SK-N-SH (cell line): ENCODE data around the gene TCF25.

ENCODE experiments used
- RCOR1 ChIP-seq: fragments of 150-350 bp; IDR thresholded peaks from 2 replicates; pipeline ENCODE4 v1.6.1; 2017; ENCODE audit warnings: antibody characterized with exemption, low read length
- SIN3A ChIP-seq: IDR thresholded peaks from 2 replicates; pipeline ENCODE4 v1.6.1; 2012; ENCODE audit warnings: low read depth, mild to moderate bottlenecking, low read length, moderate library complexity, borderline replicate concordance
- TF ChIP-seq, protein P1 (sequence below): IDR thresholded peaks from 2 replicates; pipeline ENCODE4 v1.4.0; 2012; ENCODE audit warnings: low read depth
- TF ChIP-seq, protein P2 (sequence below): fragments of 200-600 bp; sonication (generic); IDR thresholded peaks from 2 replicates; pipeline ENCODE4 v1.6.1; 2017; ENCODE audit warnings: antibody characterized with exemption, mild to moderate bottlenecking, moderate library complexity

DNA sequence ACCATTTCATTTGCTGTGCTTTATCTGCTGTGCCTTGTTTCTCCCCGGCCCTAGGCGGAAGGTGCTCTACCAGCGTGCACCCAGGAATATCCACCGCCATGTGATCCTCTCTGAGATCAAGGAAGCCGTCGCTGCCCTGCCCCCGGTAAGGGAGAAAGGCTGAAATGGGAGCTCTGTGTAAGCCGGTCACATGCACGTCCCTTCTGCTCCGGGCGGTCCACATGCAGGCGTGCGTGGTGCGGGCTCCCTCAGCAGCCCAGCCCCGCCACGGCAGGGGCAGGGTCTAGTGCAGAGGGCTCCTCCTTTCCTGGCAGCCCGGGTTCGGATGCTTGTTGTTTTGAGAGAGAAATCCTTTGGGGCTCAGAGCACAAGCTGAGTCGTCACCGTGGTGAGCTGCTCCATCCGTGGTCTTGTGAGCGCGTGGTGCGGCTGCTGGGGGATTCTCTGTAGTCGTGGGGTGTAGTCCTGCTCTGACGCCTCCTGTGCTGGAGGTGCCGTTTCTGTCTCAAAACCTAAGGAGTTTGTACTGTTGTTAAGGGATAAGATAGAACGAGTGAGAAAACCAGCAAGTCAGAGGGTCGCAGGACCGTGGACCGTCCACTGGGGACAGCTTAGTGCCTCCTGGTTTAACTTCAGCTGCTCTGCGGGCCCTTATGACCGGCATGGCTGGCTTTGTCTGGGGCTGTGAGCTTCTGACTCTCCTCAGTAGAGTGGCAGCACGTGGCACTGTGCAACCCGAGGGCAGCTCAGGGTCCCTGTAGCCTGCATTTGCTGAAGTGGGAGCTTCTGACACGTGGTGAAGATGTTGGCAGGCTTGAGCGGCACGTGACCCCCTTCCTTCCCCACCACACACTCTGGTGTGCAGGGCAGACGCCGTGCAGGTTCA lies 33.0 kb downstream of the TCF25 start:
- TF ChIP-seq SIN3A (no peak), RCOR1 (no peak)
- TF ChIP-seq, protein P1, sequence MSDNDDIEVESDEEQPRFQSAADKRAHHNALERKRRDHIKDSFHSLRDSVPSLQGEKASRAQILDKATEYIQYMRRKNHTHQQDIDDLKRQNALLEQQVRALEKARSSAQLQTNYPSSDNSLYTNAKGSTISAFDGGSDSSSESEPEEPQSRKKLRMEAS = no peak
- TF ChIP-seq, protein P2, sequence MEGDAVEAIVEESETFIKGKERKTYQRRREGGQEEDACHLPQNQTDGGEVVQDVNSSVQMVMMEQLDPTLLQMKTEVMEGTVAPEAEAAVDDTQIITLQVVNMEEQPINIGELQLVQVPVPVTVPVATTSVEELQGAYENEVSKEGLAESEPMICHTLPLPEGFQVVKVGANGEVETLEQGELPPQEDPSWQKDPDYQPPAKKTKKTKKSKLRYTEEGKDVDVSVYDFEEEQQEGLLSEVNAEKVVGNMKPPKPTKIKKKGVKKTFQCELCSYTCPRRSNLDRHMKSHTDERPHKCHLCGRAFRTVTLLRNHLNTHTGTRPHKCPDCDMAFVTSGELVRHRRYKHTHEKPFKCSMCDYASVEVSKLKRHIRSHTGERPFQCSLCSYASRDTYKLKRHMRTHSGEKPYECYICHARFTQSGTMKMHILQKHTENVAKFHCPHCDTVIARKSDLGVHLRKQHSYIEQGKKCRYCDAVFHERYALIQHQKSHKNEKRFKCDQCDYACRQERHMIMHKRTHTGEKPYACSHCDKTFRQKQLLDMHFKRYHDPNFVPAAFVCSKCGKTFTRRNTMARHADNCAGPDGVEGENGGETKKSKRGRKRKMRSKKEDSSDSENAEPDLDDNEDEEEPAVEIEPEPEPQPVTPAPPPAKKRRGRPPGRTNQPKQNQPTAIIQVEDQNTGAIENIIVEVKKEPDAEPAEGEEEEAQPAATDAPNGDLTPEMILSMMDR = no peak
